ENCODE data around the gene ZNF585A. TPM values are rescaled to one million over a fixed set of nuclear protein-coding genes. Genes with fewer than 3 reads are reported as not detected.

The ZNF585A gene
- total and polyA plus RNA-seq, 12 donors = 7.1 to 17.0 (median 12.6) TPM

DNA sequence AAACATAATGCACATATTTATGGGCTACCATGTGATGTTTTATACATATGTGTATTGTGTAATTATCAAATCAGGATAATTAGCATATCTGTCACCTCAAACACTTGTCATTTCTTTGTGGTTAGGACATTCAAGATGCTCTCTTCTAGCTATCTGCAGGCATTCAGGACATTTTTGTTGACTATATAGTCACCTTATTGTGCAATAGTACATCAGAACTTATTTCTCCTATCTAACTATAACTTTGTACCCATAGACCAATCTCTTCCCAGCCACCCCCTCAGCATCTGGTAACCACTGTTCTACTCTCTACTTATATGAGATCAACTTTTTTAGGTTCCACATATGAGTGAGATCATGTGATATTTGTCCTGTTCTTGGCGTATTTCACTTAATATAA is 73.9 kb downstream of the ZNF585A start:
- Histone ChIP-seq H3K36me3 (peaks cover 0 to 100% (median 93%) of the 10 kb centered on the region in 9 donors), H3K4me3 (no peak overlapping the region), H3K9me3 (peaks cover 0 to 100% (median 82%) of the 10 kb centered on the region in 11 donors), H3K27me3 (no peaks in the 10 kb centered on the region), H3K4me1 (no peaks in the 10 kb centered on the region), H3K27ac (no peak overlapping the region)
- DNase-seq (no peak), ATAC-seq (no peak)
- WGBS, 2 donors = 63 to 96% methylated on average over 1 of the region's 1 CpG
- intact Hi-C loops (cut with DNase I) = no loop called here
- TF ChIP-seq, protein P1, sequence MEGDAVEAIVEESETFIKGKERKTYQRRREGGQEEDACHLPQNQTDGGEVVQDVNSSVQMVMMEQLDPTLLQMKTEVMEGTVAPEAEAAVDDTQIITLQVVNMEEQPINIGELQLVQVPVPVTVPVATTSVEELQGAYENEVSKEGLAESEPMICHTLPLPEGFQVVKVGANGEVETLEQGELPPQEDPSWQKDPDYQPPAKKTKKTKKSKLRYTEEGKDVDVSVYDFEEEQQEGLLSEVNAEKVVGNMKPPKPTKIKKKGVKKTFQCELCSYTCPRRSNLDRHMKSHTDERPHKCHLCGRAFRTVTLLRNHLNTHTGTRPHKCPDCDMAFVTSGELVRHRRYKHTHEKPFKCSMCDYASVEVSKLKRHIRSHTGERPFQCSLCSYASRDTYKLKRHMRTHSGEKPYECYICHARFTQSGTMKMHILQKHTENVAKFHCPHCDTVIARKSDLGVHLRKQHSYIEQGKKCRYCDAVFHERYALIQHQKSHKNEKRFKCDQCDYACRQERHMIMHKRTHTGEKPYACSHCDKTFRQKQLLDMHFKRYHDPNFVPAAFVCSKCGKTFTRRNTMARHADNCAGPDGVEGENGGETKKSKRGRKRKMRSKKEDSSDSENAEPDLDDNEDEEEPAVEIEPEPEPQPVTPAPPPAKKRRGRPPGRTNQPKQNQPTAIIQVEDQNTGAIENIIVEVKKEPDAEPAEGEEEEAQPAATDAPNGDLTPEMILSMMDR (IDR thresholded peaks at IDR 0.05) = no peak

DNA sequence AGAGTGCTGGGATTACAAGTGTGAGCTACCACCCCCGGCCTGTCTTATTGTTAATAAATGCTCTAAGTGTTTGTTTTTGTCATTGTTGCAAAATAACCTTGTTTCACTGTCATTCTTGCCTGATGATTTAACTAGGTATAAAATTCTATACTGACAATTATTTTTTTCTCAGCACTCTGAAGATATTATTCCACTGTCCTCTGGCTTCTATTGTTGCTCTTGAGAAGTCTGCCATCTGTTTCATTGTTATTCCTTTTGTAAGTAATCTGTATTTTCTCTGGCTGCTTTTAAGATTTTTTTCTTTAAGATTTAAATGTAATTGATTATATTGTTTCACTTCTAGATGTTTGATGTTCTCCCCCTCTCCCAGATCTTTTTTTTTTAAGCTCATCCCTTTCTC is 76.6 kb downstream of the ZNF585A start:
- no peaks in the 10 kb centered on the region for H3K4me1 ChIP-seq
- no peak overlapping the region for H3K4me3 ChIP-seq
- 93 to 100% methylated on average over 1 of the region's 1 CpG for WGBS, 2 donors
- peaks cover 7 to 100% (median 99%) of the 10 kb centered on the region in 9 donors for H3K36me3 ChIP-seq
- ATAC-seq = no peak
- DNase-seq = no peak
- intact Hi-C loops (cut with DNase I) = no loop called here
- TF ChIP-seq, protein P1 (IDR thresholded peaks at IDR 0.05) = no peak
- no peak overlapping the region for H3K27ac ChIP-seq
- peaks cover 0 to 100% (median 70%) of the 10 kb centered on the region in 11 donors for H3K9me3 ChIP-seq
- H3K27me3 ChIP-seq = no peaks in the 10 kb centered on the region

Other genes with a start within 250 kb of the ZNF585A start
- 10 to 100 TPM in 2 of 10 donors, 1 to 10 TPM in 8; 5.2 to 12.5 (median 8.5) TPM for gene ZNF420, start 94.3 kb downstream of the ZNF585A start, total RNA-seq
- 1 to 10 TPM; 2.7 to 3.0 TPM for gene ZNF420, start 94.3 kb downstream of the ZNF585A start, polyA plus RNA-seq
- gene ZNF585B, start 37.8 kb upstream of the ZNF585A start, total RNA-seq = 10 to 100 TPM in 9 of 10 donors, 1 to 10 TPM in 1; 9.3 to 16.3 (median 14.1) TPM
- 1 to 10 TPM; 4.3 to 8.2 TPM for gene ZNF585B, start 37.8 kb upstream of the ZNF585A start, polyA plus RNA-seq
- gene ZNF383, start 45.5 kb upstream of the ZNF585A start, total RNA-seq = 10 to 100 TPM in 3 of 10 donors, 1 to 10 TPM in 7; 8.1 to 12.7 (median 9.1) TPM
- 1 to 10 TPM; 2.7 to 7.1 TPM for gene ZNF383, start 45.5 kb upstream of the ZNF585A start, polyA plus RNA-seq
- gene ZNF527, start 198.4 kb upstream of the ZNF585A start, total RNA-seq = 1 to 10 TPM; 3.6 to 7.9 (median 6.1) TPM
- gene ZNF527, start 198.4 kb upstream of the ZNF585A start, polyA plus RNA-seq = 1 to 10 TPM; 2.5 to 4.7 TPM

Data from heart right ventricle (tissue), 16 donors.